Stimulated activated CD4-positive, alpha-beta T cell treated with anti-CD3 and anti-CD28 coated beads, Interleukin-12 subunit alpha, Interleukin-12 subunit beta, amount 100 ng/mL, for 24 hours (primary cell): Measurements from ENCODE around the gene ADPGK.

Experiments
- DNase-seq, 2 experiments: peaks; one replicate each; pipeline ENCODE4 v3.0.0-alpha.2; 2020; ENCODE audit warnings: low read depth in 2 of 2

The ADPGK gene

GRCh38 chr15:72790302-72790910, 6.8 kb upstream of the ADPGK start:
- DNase-seq, result no peak

DNA sequence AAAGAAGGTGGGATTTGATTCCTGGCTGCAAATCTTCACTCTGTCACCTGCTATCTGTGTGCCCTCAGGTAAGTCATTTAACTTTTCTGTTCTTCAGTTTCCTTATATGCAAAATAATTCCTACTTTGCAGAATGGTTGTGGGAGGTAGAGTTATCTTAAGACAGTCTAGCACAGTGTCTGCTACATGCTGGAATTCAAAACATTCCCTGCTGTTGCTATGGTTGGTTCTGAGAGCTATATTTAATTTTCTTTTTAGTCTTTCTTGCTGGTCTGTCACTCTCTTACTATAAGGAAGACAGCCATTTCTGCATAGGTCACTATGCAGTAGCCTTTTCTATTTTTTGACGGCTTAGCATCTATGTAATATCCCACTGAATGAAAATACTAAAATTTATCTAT, 4.0 kb upstream of the ADPGK start:
- no peak for DNase-seq

DNA sequence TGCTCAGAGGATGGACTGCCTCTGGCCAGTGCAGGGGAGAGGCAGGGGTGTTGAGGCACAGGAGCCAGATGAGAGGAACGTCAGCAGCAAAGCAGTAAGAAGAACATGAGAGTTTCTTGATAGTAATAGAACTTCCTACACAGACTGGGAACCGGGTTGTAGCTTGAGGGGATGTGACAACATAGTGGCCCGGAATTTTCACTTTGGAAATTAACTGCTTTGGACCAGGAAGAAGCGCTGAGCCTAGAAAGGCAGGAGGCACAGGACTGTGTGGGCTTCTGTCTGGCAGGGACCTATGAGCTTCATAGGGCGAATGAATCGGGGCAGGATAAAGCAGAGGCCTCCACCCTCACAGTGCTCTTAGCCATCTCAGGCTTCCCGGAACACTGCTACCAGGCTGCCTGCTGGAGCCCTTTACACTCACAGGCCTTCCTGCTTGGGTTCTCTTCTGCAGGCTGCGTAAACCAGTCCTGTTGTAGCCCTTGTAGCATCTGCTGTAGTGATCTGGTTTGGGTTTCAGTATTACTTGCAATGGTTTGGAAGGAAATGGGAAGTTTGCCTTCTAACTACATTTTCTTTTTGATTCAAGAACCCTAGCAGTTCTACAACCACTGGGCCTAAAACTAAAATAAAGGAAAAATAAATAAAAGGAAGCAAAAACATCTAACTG, 3.3 kb upstream of the ADPGK start:
- no peak for DNase-seq

- no peak for DNase-seq
Measured at GRCh38 chr15:72786242-72786641, 2.7 kb upstream of the ADPGK start.

DNA sequence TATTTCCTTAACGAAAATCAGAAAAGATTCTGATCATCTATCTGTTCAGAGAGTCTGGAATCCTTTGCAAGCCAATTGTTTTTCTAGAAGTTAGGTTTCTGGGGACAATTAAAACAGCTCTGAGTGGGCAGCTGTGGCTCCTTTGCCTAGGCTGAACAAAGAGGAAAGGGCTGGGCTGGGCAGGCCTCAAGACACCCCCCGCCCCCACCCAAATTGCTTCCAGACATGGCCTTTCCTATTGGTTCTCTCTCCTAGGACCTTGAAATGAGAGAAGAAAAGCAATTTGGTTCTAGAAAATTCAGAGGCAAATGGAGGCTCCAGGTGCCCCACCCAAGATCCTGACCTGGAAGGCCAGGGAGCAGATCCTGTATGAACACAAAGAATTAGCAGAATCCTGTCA, 2.3 kb upstream of the ADPGK start:
- no peak for DNase-seq

- peak; percentile 10 to 41 for DNase-seq
Measured at GRCh38 chr15:72785432-72785831, 1.9 kb upstream of the ADPGK start.

DNA sequence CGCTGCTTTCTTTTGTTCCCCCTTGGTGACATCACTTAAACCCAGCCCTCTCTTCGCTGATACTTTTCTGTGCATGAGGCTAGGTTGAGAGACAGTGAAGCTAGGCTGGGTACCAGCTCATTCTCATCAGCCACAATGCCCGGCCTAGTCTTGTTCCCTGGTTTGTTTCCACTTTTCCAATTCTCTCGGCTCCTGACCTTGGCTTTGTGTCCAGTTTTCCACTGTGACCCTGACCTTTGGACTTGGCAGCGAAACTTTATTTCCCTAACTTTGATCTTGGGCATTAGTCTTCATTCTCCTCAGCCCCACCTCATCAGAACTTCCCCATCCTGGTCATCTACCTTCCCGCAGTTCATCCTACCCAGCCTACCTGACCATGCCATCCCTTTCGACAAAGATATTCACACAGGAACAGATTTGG, 908 bp upstream of the ADPGK start:
- no peak for DNase-seq

- DNase-seq, result peak; percentile 13 to 14
Measured at GRCh38 chr15:72783004-72783639, 436 bp downstream of the ADPGK start.

- DNase-seq, result no peak
Measured at GRCh38 chr15:72782274-72783003, 1.1 kb downstream of the ADPGK start.

DNA sequence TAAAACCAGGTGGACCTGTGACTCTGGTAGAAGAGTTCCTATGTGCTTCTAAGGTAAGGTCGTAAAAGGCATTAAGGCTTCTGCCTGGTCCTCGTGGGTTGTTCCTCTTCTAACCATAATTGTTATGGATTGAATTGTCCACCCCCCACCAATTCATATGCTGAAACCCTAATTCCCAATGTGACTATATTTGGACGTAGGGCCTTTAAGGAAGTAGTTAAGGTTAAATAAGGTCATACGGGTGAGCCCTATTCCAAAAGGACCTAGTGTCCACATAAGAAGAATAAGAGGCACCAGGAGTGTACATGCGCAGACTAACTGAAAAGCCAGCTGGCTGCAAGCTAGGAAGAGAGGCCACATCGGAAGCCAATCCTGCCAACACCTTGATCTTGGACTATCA, 1.9 kb downstream of the ADPGK start:
- no peak for DNase-seq

- no peak for DNase-seq
Measured at GRCh38 chr15:72778796-72779195, 4.8 kb downstream of the ADPGK start.

- DNase-seq, result no peak
Measured at GRCh38 chr15:72774696-72775383, 8.7 kb downstream of the ADPGK start.

- no peak for DNase-seq
Measured at GRCh38 chr15:72771329-72771725, 12.2 kb downstream of the ADPGK start.

GRCh38 chr15:72770673-72771328, 12.8 kb downstream of the ADPGK start:
- DNase-seq, result no peak

- no peak for DNase-seq
Measured at GRCh38 chr15:72766780-72767179, 16.8 kb downstream of the ADPGK start.

- DNase-seq, result no peak
Measured at GRCh38 chr15:72766025-72766424, 17.5 kb downstream of the ADPGK start.

DNA sequence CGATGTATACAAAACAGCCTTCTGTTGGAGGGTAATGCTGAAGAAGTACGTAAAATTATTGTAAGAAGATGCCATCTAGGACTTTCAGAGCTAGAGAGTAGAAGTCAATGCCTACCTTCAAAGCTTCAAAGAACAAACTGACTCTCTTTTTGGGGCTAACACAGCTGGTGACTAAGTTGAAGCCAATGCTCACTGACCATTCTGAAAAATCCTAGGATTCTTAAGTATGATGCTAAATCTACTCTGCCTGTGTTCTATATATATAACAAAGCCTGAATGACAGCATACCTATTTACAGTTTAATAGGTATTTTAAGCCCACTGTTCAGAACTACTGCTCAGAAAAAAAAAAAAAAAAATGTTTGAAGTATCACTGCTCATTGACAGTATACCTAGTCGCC, 18.9 kb downstream of the ADPGK start:
- DNase-seq, result no peak

DNA sequence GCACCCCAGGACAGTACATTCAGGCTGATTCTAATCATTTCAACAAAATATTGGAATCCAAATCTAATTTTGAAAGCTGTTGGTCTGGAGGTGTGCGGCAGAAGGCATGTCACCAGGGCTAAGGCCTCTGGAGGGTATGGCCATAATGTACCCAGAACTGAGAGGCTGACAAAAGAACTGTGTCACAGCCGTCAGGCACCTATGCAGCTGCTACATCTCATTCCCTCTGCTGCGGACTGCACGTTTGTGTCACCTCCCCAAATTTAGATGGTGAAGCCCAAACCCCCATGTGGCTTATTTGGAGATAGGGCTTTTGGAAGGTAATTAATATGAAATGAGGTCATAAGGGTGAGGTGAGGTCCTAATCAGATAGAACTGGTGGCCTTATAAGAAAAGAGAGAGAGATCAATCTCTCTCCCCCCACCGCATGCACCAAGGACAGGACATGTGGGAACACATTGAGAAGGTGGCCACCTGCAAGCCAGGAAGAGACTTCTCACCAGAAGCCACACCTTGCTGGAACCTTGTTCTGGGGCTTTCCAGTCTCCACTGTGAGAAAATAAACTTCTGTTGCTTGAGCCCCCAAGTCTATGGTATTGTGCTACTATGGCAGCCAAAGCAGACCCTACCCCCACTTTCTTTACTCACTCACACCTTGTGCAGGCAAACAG, 22.8 kb downstream of the ADPGK start:
- DNase-seq, result no peak

DNA sequence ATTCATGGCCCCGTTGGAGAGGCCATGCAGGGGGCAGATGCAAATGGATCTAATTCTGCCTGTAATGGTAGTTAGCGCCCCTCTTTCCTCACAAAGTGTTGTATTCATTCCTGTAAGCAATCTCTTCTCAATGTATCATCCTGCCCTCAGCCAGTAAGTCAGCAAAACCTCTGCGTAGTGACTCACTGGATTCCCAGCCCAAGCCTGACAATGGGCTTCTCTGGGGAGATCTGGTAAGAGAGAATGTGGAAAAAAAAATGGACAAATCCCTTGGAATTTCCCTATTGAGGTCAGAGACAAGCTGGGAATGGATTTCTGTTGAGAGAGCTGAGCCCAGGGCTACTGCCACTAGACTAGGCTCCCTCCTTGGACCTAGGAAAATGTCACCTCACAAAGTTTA, 25.4 kb downstream of the ADPGK start:
- DNase-seq, result no peak

DNA sequence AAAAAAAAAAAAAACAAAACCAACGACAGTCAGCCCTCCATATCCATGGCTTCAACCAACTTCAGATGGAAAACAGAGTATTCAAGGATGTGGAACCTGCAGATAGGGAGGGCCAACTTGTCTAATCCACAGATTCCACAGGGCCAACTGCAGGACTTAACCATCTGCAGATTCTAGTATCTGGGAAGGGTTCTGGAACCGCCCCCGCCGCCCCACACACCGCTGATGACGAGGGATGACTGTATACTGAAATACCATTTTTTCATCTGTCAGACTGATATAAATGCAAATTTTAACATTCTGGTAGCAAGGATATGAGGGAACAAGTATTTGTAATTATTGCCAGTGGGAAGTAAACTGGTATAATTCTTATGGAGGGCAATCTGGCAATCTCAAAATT, 29.5 kb downstream of the ADPGK start:
- no peak for DNase-seq
